GM18511 (cell line): Measurements from ENCODE around the gene EFHD1.
"Not testable (repeated sequence)": the region's sequence is repeated elsewhere in the genome, so short reads cannot be mapped to it uniquely, and the experiment has no call there.

Source experiments
- ATAC-seq: cut with Tn5 transposase; IDR thresholded peaks from one replicate; pipeline ENCODE4 v1.9.1; 2021; ENCODE audit warnings: mild to moderate bottlenecking, moderate library complexity; ENCODE audit not compliant: unreplicated experiment

The EFHD1 gene

GRCh38 chr2:232615339-232615738, 18.1 kb upstream of the EFHD1 start:
- no peak for ATAC-seq

GRCh38 chr2:232621186-232621585, 12.2 kb upstream of the EFHD1 start:
- ATAC-seq: no peak

GRCh38 chr2:232622563-232622962, 10.8 kb upstream of the EFHD1 start:
- no peak for ATAC-seq

- ATAC-seq: no peak
Measured at GRCh38 chr2:232623768-232624765, 9.3 kb upstream of the EFHD1 start.

- no peak for ATAC-seq
Measured at GRCh38 chr2:232626584-232626983, 6.8 kb upstream of the EFHD1 start.

GRCh38 chr2:232628466-232629128, 4.8 kb upstream of the EFHD1 start:
- no peak for ATAC-seq

- ATAC-seq: no peak
Measured at GRCh38 chr2:232629129-232629475, 4.3 kb upstream of the EFHD1 start.

GRCh38 chr2:232632229-232632903, 1.0 kb upstream of the EFHD1 start:
- no peak for ATAC-seq

GRCh38 chr2:232632904-232633412, 446 bp upstream of the EFHD1 start:
- no peak for ATAC-seq

- no peak for ATAC-seq
Measured at GRCh38 chr2:232634206-232635150, 1.1 kb downstream of the EFHD1 start.

- ATAC-seq: not testable (repeated sequence)
Measured at GRCh38 chr2:232635376-232635775, 2.0 kb downstream of the EFHD1 start.

- no peak for ATAC-seq
Measured at GRCh38 chr2:232635820-232636219, 2.4 kb downstream of the EFHD1 start.

- no peak for ATAC-seq
Measured at GRCh38 chr2:232636788-232637420, 3.5 kb downstream of the EFHD1 start.

- no peak for ATAC-seq
Measured at GRCh38 chr2:232637866-232638583, 4.6 kb downstream of the EFHD1 start.

- ATAC-seq: no peak
Measured at GRCh38 chr2:232641153-232641848, 7.9 kb downstream of the EFHD1 start.

- no peak for ATAC-seq
Measured at GRCh38 chr2:232643147-232643425, 9.7 kb downstream of the EFHD1 start.

GRCh38 chr2:232643813-232644347, 10.5 kb downstream of the EFHD1 start:
- no peak for ATAC-seq

GRCh38 chr2:232645061-232645460, 11.7 kb downstream of the EFHD1 start:
- no peak for ATAC-seq
